CD4-positive, alpha-beta memory T cell (primary cell): ENCODE measurements around the gene PCGF2. TPM values are rescaled to one million over a fixed set of nuclear protein-coding genes. Genes with fewer than 3 reads are reported as not detected.
A peak's percentile ranks its signal among the peaks of the same experiment; 100 is the strongest.
"Not testable (repeated sequence)": the region's sequence is repeated elsewhere in the genome, so short reads cannot be mapped to it uniquely, and the experiment has no call there.

Experiments used
- CTCF ChIA-PET: fragments of 350-600 bp; sonication (Branson Sonifier 250); formaldehyde crosslinking; loops from one replicate; lab custom pipeline; 2021; ENCODE audit warnings: inconsistent platforms; ENCODE audit not compliant: partially characterized antibody; lab: Charles Lee
- POLR2A ChIA-PET: fragments of 350-600 bp; sonication (Branson Sonifier 250); formaldehyde crosslinking; loops from one replicate; lab custom pipeline; 2021; ENCODE audit not compliant: partially characterized antibody; lab: Charles Lee
- DNase-seq, 5 donors: peaks; one replicate each; pipeline versions ENCODE4 v3.0.0 to v3.0.0-alpha.2; 2020 to 2022; ENCODE audit warnings: mixed read lengths in 1 of 5
- H3K27ac ChIP-seq: one replicate; pipeline ENCODE4 v1.7.0; 2013; ENCODE audit warnings: low read depth, low read length
- H3K27me3 ChIP-seq: 2 replicates; pipeline ENCODE4 v1.7.0; 2013; ENCODE audit warnings: mild to moderate bottlenecking, low read length, moderate library complexity; ENCODE audit not compliant: insufficient read depth
- H3K36me3 ChIP-seq: 2 replicates; pipeline ENCODE4 v1.7.0; 2013; ENCODE audit warnings: mild to moderate bottlenecking, low read length, moderate library complexity; ENCODE audit not compliant: insufficient read depth
- H3K4me1 ChIP-seq: 2 replicates; pipeline ENCODE4 v1.7.0; 2013; ENCODE audit warnings: mild to moderate bottlenecking, low read length, moderate library complexity; ENCODE audit not compliant: insufficient read depth
- H3K4me3 ChIP-seq, 2 donors: one replicate each; pipeline ENCODE4 v1.7.0; 2013; ENCODE audit warnings: low read length in 2 of 2, mild to moderate bottlenecking in 1 of 2
- H3K9me3 ChIP-seq, 2 donors: one replicate each; pipeline ENCODE4 v1.7.0; 2013; ENCODE audit warnings: low read length in 2 of 2, control low read depth in 1 of 2; ENCODE audit not compliant: control insufficient read depth in 1 of 2
- H3K27ac Mint-ChIP-seq, 7 donors: one replicate each; pipeline ENCODE4 v1.8.0; 2020 to 2021; ENCODE audit warnings: mixed read lengths in 7 of 7, mild to moderate bottlenecking in 6 of 7, inconsistent platforms in 3 of 7, moderate library complexity in 3 of 7
- H3K27me3 Mint-ChIP-seq, 2 donors: one replicate each; pipeline ENCODE4 v1.8.0; 2020 to 2021; ENCODE audit warnings: mixed read lengths in 2 of 2
- H3K36me3 Mint-ChIP-seq, 2 donors: one replicate each; pipeline ENCODE4 v1.8.0; 2020 to 2021; ENCODE audit warnings: mixed read lengths in 2 of 2, inconsistent platforms in 1 of 2, mild to moderate bottlenecking in 1 of 2
- H3K4me1 Mint-ChIP-seq, 4 donors: one replicate each; pipeline ENCODE4 v1.8.0; 2020 to 2021; ENCODE audit warnings: mixed read lengths in 4 of 4, mild to moderate bottlenecking in 1 of 4
- H3K4me3 Mint-ChIP-seq, 8 donors: one replicate each; pipeline ENCODE4 v1.8.0; 2020 to 2021; ENCODE audit warnings: mixed read lengths in 8 of 8, mild to moderate bottlenecking in 7 of 8, moderate library complexity in 6 of 8, inconsistent platforms in 3 of 8
- H3K9me3 Mint-ChIP-seq, 8 donors: one replicate each; pipeline ENCODE4 v1.8.0; 2020 to 2021; ENCODE audit warnings: mixed read lengths in 8 of 8, mild to moderate bottlenecking in 5 of 8, inconsistent platforms in 3 of 8, moderate library complexity in 1 of 8
- intact Hi-C: fragments of 100-400 bp; cut with micrococcal nuclease; formaldehyde crosslinking; loops from one replicate; pipeline ENCODE4 v1.15.1; 2023
- polyA plus RNA-seq, 2 donors: library from polyadenylated mRNA; unstranded; fragments of 300-500 nt; fragmentation: Illumina TruSeq; gene quantifications; one replicate each; pipeline ENCODE4 v1.2.3, GENCODE V29; 2021
- total RNA-seq, 2 experiments: library from RNA; stranded (reverse); gene quantifications; one replicate each; pipeline ENCODE4 v1.2.3, GENCODE V29; 2021

The PCGF2 gene
- total and polyA plus RNA-seq, 4 experiments from 2014 or later: not detected

DNA sequence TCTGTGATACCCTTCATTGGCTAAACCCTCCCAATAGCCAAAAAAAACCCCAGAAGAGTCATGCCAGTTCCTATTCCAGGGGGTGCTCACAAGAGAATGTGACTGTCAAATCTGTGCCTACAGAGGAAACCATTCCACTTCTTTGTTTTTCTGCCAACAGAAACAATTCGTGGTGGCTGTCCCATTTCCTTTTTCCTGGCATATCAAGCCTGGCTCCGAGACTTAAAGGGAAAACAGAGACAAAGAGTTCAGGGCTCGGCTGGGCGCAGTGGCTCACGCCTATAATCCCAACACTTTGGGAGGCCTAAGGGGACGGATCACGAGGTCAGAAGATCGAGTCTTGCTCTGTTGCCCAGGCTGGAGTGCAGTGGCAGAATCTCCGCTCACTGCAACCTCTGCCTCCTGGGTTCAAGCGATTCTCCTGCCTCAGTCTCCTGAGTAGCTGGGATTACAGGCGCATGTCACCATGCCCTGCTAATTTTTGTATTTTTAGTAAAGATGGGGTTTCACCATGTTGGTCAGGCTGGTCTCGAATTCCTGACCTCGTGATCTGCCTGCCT lies 42.1 kb upstream of the PCGF2 start:
- H3K27ac Mint-ChIP-seq, H3K4me1 ChIP-seq, H3K27me3 ChIP-seq, intact Hi-C loops, CTCF ChIA-PET, H3K27ac ChIP-seq, H3K4me3 ChIP-seq, H3K27me3 Mint-ChIP-seq, DNase-seq, H3K4me3 Mint-ChIP-seq, POLR2A ChIA-PET, H3K9me3 ChIP-seq, H3K9me3 Mint-ChIP-seq: not testable (repeated sequence)
- Mint-ChIP-seq H3K36me3 (peaks cover 12 to 40% of the 10 kb centered on the region in 2 donors), H3K4me1 (peaks cover 0 to 35% (median 26%) of the 10 kb centered on the region in 4 donors)
- peaks cover 12% of the 10 kb centered on the region for H3K36me3 ChIP-seq

DNA sequence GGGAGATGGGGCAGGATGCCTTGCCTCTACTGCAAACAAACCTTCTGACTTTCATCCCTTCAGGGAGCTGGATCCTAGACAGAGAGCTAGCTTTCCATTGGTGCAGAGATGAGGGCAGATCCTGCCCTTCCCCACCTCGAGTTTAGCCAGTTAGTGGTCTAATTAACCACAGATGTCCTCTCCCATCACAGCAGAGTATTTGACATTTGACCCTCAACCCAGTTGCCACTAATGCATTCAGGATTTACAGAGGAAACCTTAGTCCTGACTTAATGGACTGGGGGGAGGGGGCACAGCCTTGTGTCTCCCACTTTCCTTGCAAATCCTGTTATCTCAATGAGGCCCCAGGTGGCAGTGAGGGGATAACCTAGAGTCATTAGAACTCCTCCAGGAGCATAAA lies 41.0 kb upstream of the PCGF2 start:
- no peak for DNase-seq
- Histone ChIP-seq H3K27me3 (no peaks in the 10 kb centered on the region), H3K36me3 (peaks cover 19% of the 10 kb centered on the region), H3K9me3 (no peaks in the 10 kb centered on the region), H3K4me1 (no peaks in the 10 kb centered on the region), H3K4me3 (no peak overlapping the region), H3K27ac (no peak overlapping the region)
- Mint-ChIP-seq H3K36me3 (peaks cover 21 to 47% of the 10 kb centered on the region in 2 donors), H3K27me3 (no peaks in the 10 kb centered on the region), H3K9me3 (no peaks in the 10 kb centered on the region), H3K4me3 (no peak overlapping the region), H3K4me1 (peaks cover 0 to 28% (median 22%) of the 10 kb centered on the region in 4 donors), H3K27ac (peak overlapping the region in 1 of 7 donors; percentile 73)
- POLR2A ChIA-PET: interaction anchor here (1.2 kb wide), 1 partner anchor 29 kb away, joined by 3 read pairs; no protein-coding TSS in a partner anchor
- CTCF ChIA-PET: no interaction called here
- intact Hi-C loops: no loop called here

DNA sequence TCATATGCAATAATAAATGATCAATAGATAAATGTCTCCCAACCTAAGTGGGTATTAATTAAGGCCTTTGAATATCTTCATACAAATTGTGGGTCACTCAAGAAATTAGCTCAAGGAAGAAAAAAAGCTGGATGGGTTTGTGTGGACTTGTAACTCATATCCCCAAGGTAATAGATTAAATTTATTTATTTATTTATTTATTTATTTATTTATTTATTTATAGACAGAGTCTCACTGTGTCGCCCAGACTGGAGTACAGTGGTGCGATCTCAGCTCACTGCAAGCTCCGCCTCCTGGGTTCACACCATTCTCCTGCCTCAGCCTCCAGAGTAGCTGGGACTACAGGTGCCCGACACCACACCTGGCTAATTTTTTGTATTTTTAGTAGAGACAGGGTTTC lies 39.9 kb upstream of the PCGF2 start:
- H3K9me3 Mint-ChIP-seq, H3K27me3 Mint-ChIP-seq, H3K9me3 ChIP-seq, H3K4me3 ChIP-seq, DNase-seq, H3K27ac ChIP-seq, H3K27me3 ChIP-seq, intact Hi-C loops, POLR2A ChIA-PET, H3K4me1 ChIP-seq, H3K4me3 Mint-ChIP-seq: not testable (repeated sequence)
- Mint-ChIP-seq H3K36me3 (peaks cover 16 to 48% of the 10 kb centered on the region in 2 donors), H3K27ac (peak overlapping the region in 1 of 7 donors; percentile 8), H3K4me1 (peaks cover 0 to 22% (median 19%) of the 10 kb centered on the region in 4 donors)
- CTCF ChIA-PET: interaction anchor here (1.4 kb wide), 1 partner anchor 33 kb away, joined by 4 read pairs; no protein-coding TSS in a partner anchor
- H3K36me3 ChIP-seq: peaks cover 27% of the 10 kb centered on the region

DNA sequence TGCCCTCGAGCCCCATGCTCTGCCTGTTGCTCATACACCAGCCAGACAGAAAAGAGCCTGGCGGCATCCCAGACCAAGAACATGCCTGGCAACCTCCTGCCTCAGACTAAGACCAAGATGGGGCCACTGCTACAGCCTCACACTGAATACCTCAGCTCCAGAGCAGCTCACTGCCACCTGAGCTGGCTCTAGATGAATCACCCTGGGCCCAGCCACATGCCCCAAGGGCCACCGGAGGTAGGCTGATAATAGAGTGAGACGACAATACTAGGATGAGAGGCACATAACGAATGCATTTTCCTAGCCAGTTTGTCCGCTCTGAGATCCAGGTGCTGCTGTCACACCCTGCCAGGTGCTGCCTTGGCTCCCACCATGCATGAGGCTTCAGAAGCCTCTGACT lies 38.2 kb upstream of the PCGF2 start:
- peaks cover 36% of the 10 kb centered on the region for H3K36me3 ChIP-seq
- Mint-ChIP-seq H3K4me3 (no peak overlapping the region), H3K4me1 (peaks cover 0 to 17% (median 14%) of the 10 kb centered on the region in 4 donors), H3K9me3 (no peaks in the 10 kb centered on the region), H3K27ac (no peak overlapping the region), H3K27me3 (no peaks in the 10 kb centered on the region), H3K36me3 (peaks cover 16 to 57% of the 10 kb centered on the region in 2 donors)
- ChIA-PET POLR2A (interaction anchor here (1.8 kb wide), 1 partner anchor 12 kb away, joined by 5 read pairs; no protein-coding TSS in a partner anchor), CTCF (no interaction called here)
- H3K4me3 ChIP-seq: no peak overlapping the region
- intact Hi-C loops: no loop called here
- H3K27ac ChIP-seq: no peak overlapping the region
- H3K9me3 ChIP-seq: no peaks in the 10 kb centered on the region
- no peaks in the 10 kb centered on the region for H3K27me3 ChIP-seq
- DNase-seq: no peak
- H3K4me1 ChIP-seq: no peaks in the 10 kb centered on the region

DNA sequence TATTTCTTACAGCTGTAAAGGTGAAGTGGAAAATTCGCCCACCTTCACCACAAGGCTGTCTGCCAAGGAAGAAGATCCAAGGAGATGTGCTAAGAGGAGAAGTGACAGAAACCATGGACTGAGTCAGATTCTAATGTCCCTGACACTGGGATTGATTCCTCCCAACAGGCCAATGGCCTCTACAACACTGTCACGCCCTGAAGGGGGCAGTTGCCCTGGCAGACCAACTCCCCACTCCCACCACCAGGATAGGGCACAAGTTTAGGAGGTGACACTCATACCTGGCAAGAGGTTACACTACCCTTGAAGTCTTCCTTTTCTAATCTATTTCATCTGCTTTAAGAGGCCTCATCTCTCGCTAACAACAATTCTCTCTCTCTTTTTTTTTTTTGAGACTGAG lies 35.1 kb upstream of the PCGF2 start:
- H3K4me1 Mint-ChIP-seq: peaks cover 0 to 2% (median 0%) of the 10 kb centered on the region in 4 donors
- H3K9me3 Mint-ChIP-seq: no peaks in the 10 kb centered on the region
- H3K27me3 Mint-ChIP-seq: no peaks in the 10 kb centered on the region
- no peak for DNase-seq
- Histone ChIP-seq H3K4me1 (no peaks in the 10 kb centered on the region), H3K4me3 (no peak overlapping the region), H3K9me3 (no peaks in the 10 kb centered on the region), H3K36me3 (peaks cover 68% of the 10 kb centered on the region), H3K27ac (no peak overlapping the region), H3K27me3 (no peaks in the 10 kb centered on the region)
- peaks cover 44 to 77% of the 10 kb centered on the region in 2 donors for H3K36me3 Mint-ChIP-seq
- CTCF ChIA-PET: no interaction called here
- intact Hi-C loops: no loop called here
- POLR2A ChIA-PET: no interaction called here
- H3K27ac Mint-ChIP-seq: peak overlapping the region in 1 of 7 donors; percentile 18
- no peak overlapping the region for H3K4me3 Mint-ChIP-seq

DNA sequence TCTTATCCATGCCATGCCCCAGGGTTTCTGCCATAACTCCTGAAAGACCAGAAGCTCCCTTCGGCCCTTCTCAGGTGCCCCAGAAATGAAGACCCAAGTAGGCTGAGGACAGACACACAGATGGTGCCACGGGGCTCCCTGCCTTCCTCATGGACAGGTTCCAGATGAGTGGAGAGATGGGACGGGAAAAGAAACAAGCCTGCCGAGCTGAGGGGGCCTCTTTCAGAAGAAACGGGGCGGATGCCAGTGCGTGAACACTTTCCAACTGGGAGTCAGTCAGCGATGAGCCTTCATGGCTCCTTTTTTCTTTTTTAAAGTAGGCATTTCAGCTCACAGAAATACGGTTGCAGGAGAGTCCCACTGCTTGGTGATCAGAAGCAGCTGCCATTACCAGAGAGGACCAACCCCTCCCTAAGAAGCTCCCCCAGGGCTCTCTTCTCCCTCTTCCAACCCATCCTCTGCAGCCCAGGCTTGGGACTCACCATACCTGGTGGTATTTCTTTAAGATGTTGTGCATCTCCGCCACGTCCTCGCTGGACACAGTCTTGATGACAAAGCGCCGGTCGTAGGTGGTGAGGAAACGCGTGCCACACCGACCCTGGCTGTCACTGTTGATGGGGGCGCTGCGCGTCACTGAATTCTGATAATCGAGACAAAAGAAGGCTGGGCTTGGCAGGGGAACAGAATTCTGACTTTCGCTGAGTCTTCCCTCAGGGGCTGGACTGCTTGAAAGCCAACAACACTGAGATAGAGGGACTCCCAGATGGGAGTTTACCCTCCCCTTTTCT lies 32.0 kb upstream of the PCGF2 start:
- peaks cover 78% of the 10 kb centered on the region for H3K36me3 ChIP-seq
- Mint-ChIP-seq H3K27me3 (no peaks in the 10 kb centered on the region), H3K9me3 (no peaks in the 10 kb centered on the region), H3K4me1 (no peaks in the 10 kb centered on the region), H3K27ac (peak overlapping the region in 2 of 7 donors; percentile 8 to 57), H3K36me3 (peaks cover 52 to 74% of the 10 kb centered on the region in 2 donors), H3K4me3 (no peak overlapping the region)
- no peaks in the 10 kb centered on the region for H3K9me3 ChIP-seq
- H3K4me3 ChIP-seq: no peak overlapping the region
- DNase-seq: no peak
- no peaks in the 10 kb centered on the region for H3K27me3 ChIP-seq
- ChIA-PET POLR2A (no interaction called here), CTCF (no interaction called here)
- intact Hi-C loops: no loop called here
- H3K27ac ChIP-seq: no peak overlapping the region
- H3K4me1 ChIP-seq: no peaks in the 10 kb centered on the region

DNA sequence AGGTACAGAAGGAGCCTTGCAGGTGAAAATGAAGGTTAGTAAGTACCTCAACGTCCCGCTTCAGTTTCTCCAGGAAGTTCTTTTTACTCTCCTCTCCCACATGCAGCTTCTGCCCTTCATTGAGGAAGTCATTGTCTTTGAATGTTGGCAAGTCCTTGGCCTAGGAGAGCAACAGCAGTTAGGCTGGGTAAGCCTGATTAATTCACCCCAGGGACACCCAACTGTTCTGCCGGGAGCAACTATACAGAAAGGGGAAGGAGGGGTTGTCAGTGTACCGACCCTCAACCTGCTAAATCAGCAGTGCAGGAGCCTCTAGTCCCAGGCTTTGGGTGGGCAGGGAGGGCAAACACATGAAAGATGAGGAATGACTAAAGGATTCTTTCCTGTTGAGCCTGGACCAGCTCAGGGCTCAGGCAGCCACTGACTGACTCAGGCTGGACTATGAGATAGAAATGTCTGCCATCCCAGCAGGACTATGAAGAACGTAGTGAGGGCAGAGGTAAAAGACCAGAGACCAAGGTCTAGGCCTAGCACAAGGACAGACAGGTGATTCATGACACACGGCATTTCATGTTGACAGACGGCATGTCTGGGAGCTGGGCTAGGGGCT lies 29.6 kb upstream of the PCGF2 start:
- Mint-ChIP-seq H3K27ac (peak overlapping the region in 2 of 7 donors; percentile 7 to 47), H3K27me3 (no peaks in the 10 kb centered on the region), H3K4me1 (peaks cover 0 to 2% (median 0%) of the 10 kb centered on the region in 4 donors), H3K36me3 (peaks cover 58 to 74% of the 10 kb centered on the region in 2 donors), H3K9me3 (no peaks in the 10 kb centered on the region), H3K4me3 (no peak overlapping the region)
- Histone ChIP-seq H3K4me3 (no peak overlapping the region), H3K27ac (no peak overlapping the region), H3K4me1 (no peaks in the 10 kb centered on the region), H3K9me3 (no peaks in the 10 kb centered on the region), H3K27me3 (no peaks in the 10 kb centered on the region), H3K36me3 (peaks cover 79% of the 10 kb centered on the region)
- DNase-seq: no peak
- intact Hi-C loops: no loop called here
- CTCF ChIA-PET: no interaction called here
- POLR2A ChIA-PET: no interaction called here
